ENCODE results near the gene PADI1. TPM values are rescaled to one million over a fixed set of nuclear protein-coding genes. Genes with fewer than 3 reads are reported as not detected.
"Not testable (repeated sequence)": the region's sequence is repeated elsewhere in the genome, so short reads cannot be mapped to it uniquely, and the experiment has no call there.

PADI1 gene
- total RNA-seq, 1 donor from 2014 or later: 0.85 TPM

DNA sequence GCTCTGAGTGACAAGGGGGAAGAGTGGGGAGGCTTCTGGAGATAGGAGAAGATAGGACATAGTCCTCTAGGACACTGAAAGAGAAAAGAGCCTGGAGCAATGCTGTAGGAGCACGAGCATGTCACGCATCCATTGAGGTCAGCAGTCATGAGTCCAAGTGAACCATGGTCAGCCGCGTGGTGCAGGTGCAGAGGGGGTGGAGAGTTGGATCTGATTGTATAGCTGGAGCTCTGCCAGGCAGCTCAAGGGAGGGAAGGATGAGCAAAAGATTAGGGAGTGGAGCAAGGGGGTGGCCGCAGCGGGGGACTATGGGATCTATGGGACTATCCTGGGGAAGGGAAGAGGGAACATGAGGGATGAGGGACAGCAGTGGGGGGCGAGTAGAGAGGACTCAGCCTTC lies 14.0 kb downstream of the PADI1 start:
- DNase-seq: no peak

DNA sequence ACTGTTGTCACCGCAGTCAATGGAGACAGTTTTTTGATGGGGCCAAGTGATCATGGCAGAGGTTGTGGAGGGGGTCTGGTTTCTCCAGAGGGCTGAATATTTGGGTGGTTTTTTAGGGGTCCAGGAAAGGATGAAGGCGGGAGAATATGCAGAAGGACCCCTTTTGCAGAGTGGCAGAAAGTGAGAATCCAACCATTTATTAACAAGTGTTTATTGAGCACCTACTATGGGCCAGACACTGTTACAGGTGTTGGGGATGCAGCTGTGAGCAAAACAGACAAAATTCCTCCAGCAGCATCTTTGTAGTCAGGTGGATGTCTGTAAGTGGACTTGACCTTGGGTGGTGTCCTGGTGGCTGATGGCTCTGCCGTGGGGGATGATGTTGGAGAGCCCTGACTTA lies 15.4 kb downstream of the PADI1 start:
- DNase-seq: no peak

- DNase-seq: no peak
Observed at GRCh38 chr1:17222557-17222956, 17.6 kb downstream of the PADI1 start.

DNA sequence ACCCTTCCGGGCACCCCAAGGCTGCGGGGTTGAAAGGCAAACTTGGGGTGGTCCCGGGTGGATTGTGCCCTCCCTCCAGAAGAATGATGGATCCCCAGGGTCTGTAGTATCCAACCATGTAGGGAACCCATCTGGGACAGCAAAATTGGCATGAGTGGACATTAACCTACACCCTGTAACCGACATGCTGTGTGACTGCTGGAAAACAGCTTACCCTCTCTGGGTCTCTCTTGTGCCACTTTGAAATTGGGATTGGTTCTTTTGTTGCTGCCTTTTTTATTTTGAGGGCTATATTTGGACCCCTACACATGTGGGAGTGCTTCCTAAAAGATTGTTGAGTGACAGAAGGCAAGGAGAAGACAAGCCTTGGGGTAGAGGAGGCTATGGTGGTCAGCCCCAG lies 19.5 kb downstream of the PADI1 start:
- DNase-seq: no peak

DNA sequence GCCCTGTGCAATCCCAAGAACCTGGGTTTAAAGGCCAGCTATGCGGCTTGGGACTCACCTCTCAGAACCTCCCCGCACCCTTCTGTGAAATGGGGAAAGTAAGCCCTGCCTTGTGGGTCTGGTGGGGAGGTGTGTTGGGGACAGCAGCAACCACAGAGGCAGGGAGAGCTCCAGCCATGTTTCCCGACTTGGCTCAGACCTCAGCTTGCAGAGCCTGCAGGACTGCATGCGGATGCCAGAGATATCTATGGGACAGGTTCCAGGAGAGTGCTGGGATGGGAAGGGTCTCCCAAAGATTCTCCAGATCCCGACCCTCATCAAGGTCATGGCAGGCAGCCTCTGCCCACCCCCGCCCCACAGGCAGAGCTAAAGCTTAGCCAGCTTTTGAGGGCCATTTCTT lies 20.2 kb downstream of the PADI1 start:
- DNase-seq: no peak

DNA sequence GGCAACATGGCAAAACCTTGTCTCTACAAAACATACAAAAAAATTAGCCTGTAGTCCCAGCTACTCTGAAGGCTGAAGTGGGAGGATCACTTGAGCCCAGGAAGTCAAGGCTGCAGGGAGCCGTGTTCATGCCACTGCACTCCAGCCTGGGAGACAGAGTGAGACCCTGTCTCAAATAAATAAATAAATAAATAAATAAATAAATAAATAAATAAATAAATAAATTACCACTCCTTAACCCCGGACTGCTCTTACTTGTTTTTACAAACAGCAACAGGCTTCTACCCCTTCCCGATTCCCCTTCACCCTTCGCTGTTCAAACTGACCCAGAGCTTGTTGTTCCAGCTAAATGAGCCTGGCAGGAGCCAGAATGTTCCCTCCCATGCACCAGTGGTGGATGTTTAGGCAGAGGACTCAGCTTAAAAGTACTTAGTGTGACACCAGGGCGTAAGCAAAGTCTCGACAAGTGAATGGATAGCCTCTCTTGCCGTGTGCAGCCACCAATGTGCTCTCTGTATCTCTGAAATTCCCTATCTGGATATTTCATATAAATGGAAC lies 22.5 kb downstream of the PADI1 start:
- DNase-seq: no peak

GRCh38 chr1:17228619-17229018 lies 23.7 kb downstream of the PADI1 start:
- DNase-seq: no peak

DNA sequence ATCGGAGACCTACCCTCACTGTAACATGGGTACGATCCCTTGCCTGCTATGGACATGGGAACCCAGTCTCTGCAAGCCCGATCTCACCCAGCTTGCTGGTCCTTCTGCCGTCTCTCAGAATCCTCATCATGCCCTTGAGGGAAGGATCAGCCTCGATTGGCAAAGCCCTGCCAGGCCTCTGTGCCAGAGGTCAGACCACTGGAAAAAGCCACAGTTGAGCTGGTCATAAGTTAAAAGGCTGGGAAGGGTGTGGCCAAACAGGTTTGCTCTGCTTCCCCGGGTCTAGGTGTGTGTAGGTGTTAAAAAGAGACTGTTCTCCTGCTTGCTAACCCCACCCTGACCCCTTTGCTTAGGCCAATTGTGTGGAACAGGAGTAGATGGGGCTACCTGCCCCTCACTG lies 24.5 kb downstream of the PADI1 start:
- no peak for DNase-seq

GRCh38 chr1:17230106-17230505 lies 25.2 kb downstream of the PADI1 start:
- DNase-seq: no peak

- DNase-seq: no peak
Observed at GRCh38 chr1:17230671-17231310, 25.9 kb downstream of the PADI1 start.

DNA sequence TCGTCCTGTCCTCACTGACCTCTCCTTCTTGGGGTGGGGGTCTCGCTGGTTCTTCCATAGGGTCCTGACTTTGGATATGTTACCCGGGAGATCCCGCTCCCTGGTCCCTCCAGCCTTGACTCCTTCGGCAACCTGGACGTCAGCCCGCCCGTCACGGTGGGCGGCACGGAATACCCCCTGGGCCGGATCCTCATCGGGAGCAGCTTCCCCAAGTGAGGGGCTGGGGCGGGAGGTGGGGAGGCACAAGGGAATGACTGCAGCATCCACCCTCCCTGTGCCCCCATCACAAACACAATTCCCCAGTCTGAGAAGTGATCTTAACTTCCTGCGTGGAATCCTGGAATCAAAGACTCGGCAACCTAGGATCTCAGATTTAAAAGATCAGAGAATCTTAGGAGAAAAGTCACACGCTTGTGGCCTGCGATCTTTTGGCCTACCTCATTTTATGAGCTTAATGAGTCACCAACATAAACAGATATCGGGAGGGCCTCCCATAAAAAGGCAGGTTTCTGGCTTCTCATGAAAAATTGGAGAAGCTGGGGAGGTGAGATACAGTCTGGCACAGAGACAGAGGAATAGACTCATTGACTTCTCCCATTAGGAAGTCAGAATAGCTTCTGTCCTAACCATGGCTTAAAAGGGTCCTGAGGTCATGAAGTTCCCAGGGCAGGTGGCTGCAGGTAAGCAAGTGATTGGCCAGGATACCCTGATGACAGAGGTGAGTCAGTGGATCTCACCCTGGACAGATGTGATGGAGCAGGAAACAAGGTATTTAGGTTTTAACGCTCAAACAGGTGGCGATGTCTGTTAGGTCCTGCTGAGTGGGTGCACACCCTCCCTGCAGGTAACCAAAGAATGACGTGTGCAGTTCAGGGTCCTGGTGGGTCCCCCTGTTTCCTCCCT lies 28.1 kb downstream of the PADI1 start:
- peak; percentile 58 for DNase-seq

DNA sequence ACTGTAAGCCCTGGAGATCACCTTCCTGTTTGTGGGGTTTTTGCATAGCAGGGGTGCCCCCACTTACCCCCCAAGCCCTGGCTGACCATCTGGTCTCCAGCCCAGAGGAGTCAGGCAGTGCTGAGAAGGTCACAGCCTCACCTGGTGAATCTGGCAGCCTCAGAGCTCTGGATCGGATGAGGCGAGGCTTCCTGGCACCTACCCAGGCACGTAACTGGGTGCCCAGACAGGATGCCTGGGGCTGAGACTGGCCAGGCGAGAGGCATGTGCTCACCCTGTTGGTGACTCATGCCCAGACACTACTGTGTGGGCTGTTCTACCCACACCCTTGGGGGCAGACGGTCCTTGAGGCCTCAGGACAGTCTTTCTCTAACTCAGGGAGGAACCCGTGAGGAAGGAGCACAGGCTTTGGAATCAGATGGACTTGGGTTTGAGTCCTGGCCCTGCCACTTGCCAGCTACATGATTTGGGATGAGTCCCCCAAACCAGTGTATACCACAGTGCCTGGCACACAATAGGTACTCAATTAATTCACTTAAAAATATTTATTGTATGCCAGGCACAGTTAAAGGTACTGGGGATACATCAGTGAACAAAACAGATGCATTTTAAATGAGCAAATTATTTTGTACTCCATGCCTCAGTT lies 28.9 kb downstream of the PADI1 start:
- DNase-seq: peak; percentile 91

DNA sequence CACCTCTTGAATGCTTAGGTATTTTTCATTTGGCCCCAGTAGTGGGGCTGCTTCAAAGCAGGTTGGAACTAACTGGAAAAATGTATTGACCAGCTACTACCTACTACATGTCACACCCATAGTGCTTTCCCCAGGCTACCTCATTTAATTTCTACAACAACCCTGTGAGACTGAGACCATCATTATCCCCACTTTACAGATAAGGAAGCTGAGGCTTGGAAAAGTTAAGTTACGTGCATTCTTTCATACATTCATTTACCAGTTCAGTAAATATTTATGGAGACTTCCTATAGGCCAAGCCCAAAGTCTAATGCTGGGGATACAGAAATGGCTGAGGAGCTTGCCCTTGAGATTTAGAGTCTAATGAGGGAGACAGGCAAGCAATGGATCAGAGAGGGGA lies 29.5 kb downstream of the PADI1 start:
- DNase-seq: no peak

- DNase-seq: no peak
Observed at GRCh38 chr1:17235135-17235885, 30.4 kb downstream of the PADI1 start.

- peak; percentile 93 for DNase-seq
Observed at GRCh38 chr1:17236779-17237560, 32.0 kb downstream of the PADI1 start.

- no peak for DNase-seq
Observed at GRCh38 chr1:17237561-17237903, 32.6 kb downstream of the PADI1 start.

DNA sequence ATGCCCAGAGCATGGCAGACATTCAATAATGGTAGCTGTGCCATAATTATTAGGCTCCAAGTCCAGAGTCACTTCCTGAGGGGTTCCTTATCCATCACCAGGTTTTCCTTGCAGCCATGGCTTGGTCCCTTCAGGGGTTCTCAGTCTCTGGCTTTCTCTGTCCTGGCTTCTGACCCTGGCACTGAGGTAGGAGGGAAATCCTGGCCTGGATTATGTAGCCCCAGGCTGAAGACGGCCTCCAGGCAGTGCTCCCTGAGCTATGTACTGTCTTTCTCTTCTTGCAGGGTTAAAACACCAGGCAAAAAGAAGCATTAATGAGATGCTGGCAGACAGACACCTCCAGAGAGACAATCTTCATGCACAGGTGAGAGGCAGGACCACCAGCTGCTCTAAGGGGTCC lies 34.5 kb downstream of the PADI1 start:
- DNase-seq: peak; percentile 98

GRCh38 chr1:17241011-17241779 lies 36.3 kb downstream of the PADI1 start:
- DNase-seq: not testable (repeated sequence)

GRCh38 chr1:17241780-17242074 lies 36.8 kb downstream of the PADI1 start:
- not testable (repeated sequence) for DNase-seq

DNA sequence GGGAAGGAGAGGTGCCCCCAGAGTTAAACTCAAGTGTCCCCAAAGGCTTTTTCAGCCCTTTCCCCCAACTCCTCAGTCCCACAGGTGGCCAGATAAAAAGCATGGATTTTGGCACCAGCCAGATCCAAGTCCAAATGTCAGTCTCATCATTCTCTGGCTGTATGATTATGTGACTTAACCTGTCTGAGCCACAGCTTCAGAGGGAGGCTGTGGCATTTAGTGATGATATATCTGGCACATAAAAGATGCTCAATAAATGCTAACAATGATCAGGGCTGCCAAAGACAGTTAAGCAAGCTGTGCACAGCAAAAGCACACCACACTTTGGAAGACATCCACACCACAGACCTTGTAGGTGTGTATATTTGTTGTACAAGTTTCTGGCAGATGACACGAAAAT lies 38.3 kb downstream of the PADI1 start:
- no peak for DNase-seq

Data from dermis blood vessel endothelial cell (primary cell).